ENCODE measurements around the gene ABCC8.
"Not testable (repeated sequence)": the region's sequence is repeated elsewhere in the genome, so short reads cannot be mapped to it uniquely, and the experiment has no call there.

Gene ABCC8

GRCh38 chr11:17468122-17468521 lies 8.5 kb downstream of the ABCC8 start:
- no peak for DNase-seq

- no peak for DNase-seq
Measured at GRCh38 chr11:17463546-17464174, 13.0 kb downstream of the ABCC8 start.

GRCh38 chr11:17462940-17463339 lies 13.7 kb downstream of the ABCC8 start:
- DNase-seq: no peak

- DNase-seq: no peak
Measured at GRCh38 chr11:17460406-17460805, 16.2 kb downstream of the ABCC8 start.

- DNase-seq: no peak
Measured at GRCh38 chr11:17459236-17459896, 17.3 kb downstream of the ABCC8 start.

GRCh38 chr11:17458268-17458667 lies 18.4 kb downstream of the ABCC8 start:
- no peak for DNase-seq

- DNase-seq: no peak
Measured at GRCh38 chr11:17457396-17458173, 19.1 kb downstream of the ABCC8 start.

GRCh38 chr11:17452668-17453067 lies 24.0 kb downstream of the ABCC8 start:
- no peak for DNase-seq

- DNase-seq: no peak
Measured at GRCh38 chr11:17449158-17449557, 27.5 kb downstream of the ABCC8 start.

- DNase-seq: no peak
Measured at GRCh38 chr11:17446482-17446881, 30.2 kb downstream of the ABCC8 start.

- no peak for DNase-seq
Measured at GRCh38 chr11:17445240-17445795, 31.3 kb downstream of the ABCC8 start.

GRCh38 chr11:17443926-17444690 lies 32.5 kb downstream of the ABCC8 start:
- DNase-seq: no peak

- no peak for DNase-seq
Measured at GRCh38 chr11:17443423-17443822, 33.2 kb downstream of the ABCC8 start.

GRCh38 chr11:17443000-17443399 lies 33.6 kb downstream of the ABCC8 start:
- DNase-seq: no peak

- DNase-seq: peak; percentile 90
Measured at GRCh38 chr11:17439316-17439782, 37.3 kb downstream of the ABCC8 start.

GRCh38 chr11:17437366-17437765 lies 39.3 kb downstream of the ABCC8 start:
- DNase-seq: no peak

GRCh38 chr11:17434108-17434507 lies 42.5 kb downstream of the ABCC8 start:
- DNase-seq: no peak

- DNase-seq: no peak
Measured at GRCh38 chr11:17432002-17432401, 44.6 kb downstream of the ABCC8 start.

- no peak for DNase-seq
Measured at GRCh38 chr11:17431139-17431538, 45.5 kb downstream of the ABCC8 start.

- no peak for DNase-seq
Measured at GRCh38 chr11:17430616-17431015, 46.0 kb downstream of the ABCC8 start.

- no peak for DNase-seq
Measured at GRCh38 chr11:17428925-17429324, 47.7 kb downstream of the ABCC8 start.

GRCh38 chr11:17428261-17428660 lies 48.4 kb downstream of the ABCC8 start:
- no peak for DNase-seq

- not testable (repeated sequence) for DNase-seq
Measured at GRCh38 chr11:17426233-17426632, 50.4 kb downstream of the ABCC8 start.

All from NCI-H2081 treated with DMSO at 0.1 percent for 48 hours (cell line).